Stimulated activated CD8-positive, alpha-beta memory T cell treated with anti-CD3 and anti-CD28 coated beads, Interleukin-7, amount 100 ng/mL, for 1 hour (primary cell): ENCODE data around the gene PRIM2.
"Not testable (repeated sequence)": the region's sequence is repeated elsewhere in the genome, so short reads cannot be mapped to it uniquely, and the experiment has no call there.

Experiments
- DNase-seq, 2 donors: peaks; one replicate each; pipeline ENCODE4 v3.0.0-alpha.2; 2020; ENCODE audit warnings: low read depth in 2 of 2

The PRIM2 gene

GRCh38 chr6:57317060-57317943 lies at the start of gene PRIM2:
PRIM2 (plus strand) TSS chr6:57317630; CDS start chr6:57318446, 816 bp downstream.
- DNase-seq = peak; percentile 63 to 65

GRCh38 chr6:57268294-57268640 lies 49.2 kb upstream of the PRIM2 start:
- DNase-seq = no peak

GRCh38 chr6:57274113-57274824 lies 43.2 kb upstream of the PRIM2 start:
- not testable (repeated sequence) for DNase-seq

GRCh38 chr6:57275384-57275783 lies 42.0 kb upstream of the PRIM2 start:
- no peak for DNase-seq

GRCh38 chr6:57276946-57277345 lies 40.5 kb upstream of the PRIM2 start:
- DNase-seq = no peak

GRCh38 chr6:57278570-57278969 lies 38.9 kb upstream of the PRIM2 start:
- DNase-seq = no peak

- DNase-seq = no peak
These were observed 38.4 kb upstream of the PRIM2 start for GRCh38 chr6:57279013-57279412.

- DNase-seq = no peak
These were observed 34.3 kb upstream of the PRIM2 start for GRCh38 chr6:57283106-57283505.

GRCh38 chr6:57283911-57284455 lies 33.4 kb upstream of the PRIM2 start:
- no peak for DNase-seq

GRCh38 chr6:57288136-57288535 lies 29.3 kb upstream of the PRIM2 start:
- DNase-seq = not testable (repeated sequence)

GRCh38 chr6:57293472-57293871 lies 24.0 kb upstream of the PRIM2 start:
- not testable (repeated sequence) for DNase-seq

GRCh38 chr6:57294862-57295445 lies 22.5 kb upstream of the PRIM2 start:
- no peak for DNase-seq

- no peak for DNase-seq
These were observed 19.9 kb upstream of the PRIM2 start for GRCh38 chr6:57297505-57297904.

- DNase-seq = no peak
These were observed 18.7 kb upstream of the PRIM2 start for GRCh38 chr6:57298741-57299140.

GRCh38 chr6:57301757-57302156 lies 15.7 kb upstream of the PRIM2 start:
- DNase-seq = no peak

GRCh38 chr6:57302477-57302876 lies 15.0 kb upstream of the PRIM2 start:
- no peak for DNase-seq

GRCh38 chr6:57303931-57304681 lies 13.3 kb upstream of the PRIM2 start:
- no peak for DNase-seq

- no peak for DNase-seq
These were observed 12.3 kb upstream of the PRIM2 start for GRCh38 chr6:57305107-57305506.

- no peak for DNase-seq
These were observed 11.7 kb upstream of the PRIM2 start for GRCh38 chr6:57305761-57306160.

GRCh38 chr6:57306273-57306672 lies 11.2 kb upstream of the PRIM2 start:
- DNase-seq = no peak

GRCh38 chr6:57307850-57308249 lies 9.6 kb upstream of the PRIM2 start:
- DNase-seq = no peak

- not testable (repeated sequence) for DNase-seq
These were observed 8.7 kb upstream of the PRIM2 start for GRCh38 chr6:57308755-57309154.
